Esophagus squamous epithelium (tissue), 4 donors: ENCODE results near the gene XYLT2.

Experiments used
- CTCF ChIP-seq, 6 experiments: fragments of 450-650 bp in 4 of 6; fragments of 200-600 bp in 2 of 6; sonication (generic) in 2 of 6; IDR thresholded peaks; one replicate each; pipeline ENCODE4 v1.5.1; 2016 to 2019; ENCODE audit warnings: antibody characterized with exemption in 6 of 6, mild to moderate bottlenecking in 4 of 6, moderate library complexity in 4 of 6
- POLR2A ChIP-seq, 4 donors: fragments of 450-650 bp; IDR thresholded peaks; one replicate each; pipeline ENCODE4 v1.6.1; 2017; ENCODE audit warnings: antibody characterized with exemption in 4 of 4, mild to moderate bottlenecking in 4 of 4, moderate library complexity in 3 of 4

DNA sequence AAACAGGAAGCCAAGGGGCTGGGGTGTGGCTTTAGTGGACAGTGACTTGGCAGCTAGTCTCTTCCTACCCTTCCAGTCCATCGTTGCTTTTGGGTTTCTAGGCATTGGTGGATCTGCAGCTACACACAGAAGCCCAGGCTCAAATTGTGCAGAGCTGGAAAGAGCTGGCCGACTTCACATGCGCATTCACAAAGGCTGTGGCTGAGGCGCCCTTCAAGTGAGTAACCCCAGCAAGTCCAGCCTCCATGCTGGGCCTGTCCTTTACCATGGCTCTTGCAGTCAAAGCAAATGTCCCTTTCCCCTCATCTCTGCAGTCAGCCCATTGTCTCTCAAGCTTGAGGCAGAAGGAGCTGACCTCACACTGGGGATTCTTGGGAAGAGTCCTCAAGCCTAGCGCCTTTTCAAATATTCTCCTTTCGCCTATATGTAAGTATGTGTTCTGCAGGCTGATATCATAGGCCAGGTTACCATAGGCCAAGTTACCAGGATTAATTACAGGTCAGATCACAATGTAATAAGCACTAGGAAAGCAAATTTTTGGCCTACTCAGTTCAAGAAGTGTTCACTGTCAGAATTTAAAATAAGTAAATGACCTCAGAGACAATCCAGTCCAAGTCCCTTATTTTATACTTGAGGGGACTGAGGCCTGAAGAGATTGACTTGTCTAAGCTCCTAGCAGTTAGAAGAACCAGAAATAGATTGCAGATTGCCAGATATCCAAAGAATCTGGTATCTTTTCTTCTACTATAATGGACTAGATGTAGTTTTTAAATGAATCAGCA is 33.6 kb downstream of the XYLT2 start:
- TF ChIP-seq POLR2A (IDR thresholded peaks at IDR 0.05) (no peak), CTCF (IDR thresholded peaks at IDR 0.05) (no peak)
